Activated naive CD8-positive, alpha-beta T cell treated with anti-CD3 and anti-CD28 coated beads for 36 hours (primary cell): ENCODE measurements around the gene FXYD4. TPM values are rescaled to one million over a fixed set of nuclear protein-coding genes. Genes with fewer than 3 reads are reported as not detected.
"Not testable (repeated sequence)": the region's sequence is repeated elsewhere in the genome, so short reads cannot be mapped to it uniquely, and the experiment has no call there.

Experiments used
- DNase-seq: peaks from one replicate; pipeline ENCODE4 v3.0.0; 2021
- H3K27ac Mint-ChIP-seq: one replicate; pipeline ENCODE4 v1.8.0; 2022; ENCODE audit warnings: mild to moderate bottlenecking, moderate library complexity, mixed read lengths
- H3K27me3 Mint-ChIP-seq: one replicate; pipeline ENCODE4 v1.8.0; 2022; ENCODE audit warnings: mild to moderate bottlenecking, mixed read lengths
- H3K36me3 Mint-ChIP-seq: one replicate; pipeline ENCODE4 v1.8.0; 2021; ENCODE audit warnings: mild to moderate bottlenecking, mixed read lengths
- H3K4me1 Mint-ChIP-seq: one replicate; pipeline ENCODE4 v1.8.0; 2021; ENCODE audit warnings: mixed read lengths
- H3K4me3 Mint-ChIP-seq: one replicate; pipeline ENCODE4 v1.8.0; 2022; ENCODE audit warnings: mild to moderate bottlenecking, moderate library complexity, mixed read lengths
- H3K9me3 Mint-ChIP-seq: one replicate; pipeline ENCODE4 v1.8.0; 2022; ENCODE audit warnings: mixed read lengths
- total RNA-seq, 2 experiments: library from RNA; stranded (reverse); gene quantifications; one replicate each; pipeline ENCODE4 v1.2.3, GENCODE V29; 2021

The FXYD4 gene
- total RNA-seq, 2 experiments from 2014 or later, result not detected

DNA sequence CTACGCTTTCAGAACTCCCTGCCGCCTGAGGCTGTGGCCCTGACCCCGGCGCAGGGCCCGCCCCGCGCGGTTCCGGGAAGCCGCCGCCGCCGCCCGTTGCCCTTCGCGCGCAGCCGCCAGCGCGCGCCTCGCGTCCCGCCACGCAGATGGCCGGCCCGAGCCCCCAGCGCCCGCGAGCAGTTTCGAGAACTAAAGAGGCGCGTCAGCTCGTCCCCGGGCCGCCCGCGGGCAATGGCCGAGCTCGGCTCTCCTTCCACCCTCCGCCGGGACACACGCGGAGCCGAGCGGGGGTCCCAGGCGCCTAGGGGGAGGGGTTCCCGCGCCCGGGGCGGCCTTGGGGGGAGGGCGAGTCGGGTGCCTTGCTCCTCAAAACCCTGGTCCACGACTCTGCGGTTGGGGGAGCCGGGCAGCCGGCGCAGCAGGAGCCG lies 35.7 kb downstream of the FXYD4 start:
- DNase-seq, result peak; percentile 66
- H3K27ac Mint-ChIP-seq, result peak overlapping the region; percentile 99
- H3K27me3 Mint-ChIP-seq, result peaks cover 3% of the 10 kb centered on the region
- no peaks in the 10 kb centered on the region for H3K9me3 Mint-ChIP-seq
- peaks cover 39% of the 10 kb centered on the region for H3K4me1 Mint-ChIP-seq
- H3K36me3 Mint-ChIP-seq, result peaks cover 61% of the 10 kb centered on the region
- H3K4me3 Mint-ChIP-seq, result peak overlapping the region; percentile 94

DNA sequence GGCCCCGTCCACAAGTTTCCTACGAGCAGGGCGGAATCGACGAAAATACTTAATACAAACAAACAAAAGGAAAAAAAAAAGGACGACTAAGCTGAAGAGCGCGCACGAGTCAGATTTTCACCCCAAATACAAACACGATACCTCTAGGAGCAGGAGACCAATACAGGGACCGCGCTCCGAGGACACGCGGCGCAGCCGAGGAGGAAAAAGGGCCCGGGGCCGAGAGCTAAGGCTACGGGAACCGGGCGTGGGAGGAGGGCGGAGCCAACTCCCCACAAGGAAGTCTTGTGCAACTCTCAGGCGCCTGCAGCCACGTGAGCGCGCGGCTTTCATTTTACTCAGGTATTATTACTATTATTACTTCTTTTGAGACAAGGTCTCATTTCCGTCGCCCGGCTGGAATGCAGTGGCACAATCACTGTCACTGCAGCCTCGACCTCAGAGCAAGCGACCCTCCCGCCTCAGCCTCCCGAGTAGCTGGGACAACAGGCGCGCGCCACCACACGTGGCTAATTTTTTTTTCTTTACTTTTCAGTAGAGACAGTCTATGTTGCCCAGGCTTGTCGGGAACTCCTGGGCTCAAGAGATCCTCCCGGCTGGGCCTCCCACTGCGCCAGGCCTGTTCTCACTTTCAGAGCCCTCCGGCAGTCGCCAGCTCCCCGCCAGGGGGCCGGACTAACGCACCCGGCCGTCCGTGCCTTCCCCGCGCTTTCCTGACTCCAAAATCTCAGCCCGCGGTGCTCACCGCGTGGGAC lies 36.3 kb downstream of the FXYD4 start:
- Mint-ChIP-seq H3K36me3 (peaks cover 55% of the 10 kb centered on the region), H3K27me3 (peaks cover 3% of the 10 kb centered on the region), H3K9me3 (no peaks in the 10 kb centered on the region), H3K4me3 (peak overlapping the region; percentile 94), H3K27ac (peak overlapping the region; percentile 99), H3K4me1 (peaks cover 34% of the 10 kb centered on the region)
- peak; percentile 91 for DNase-seq

DNA sequence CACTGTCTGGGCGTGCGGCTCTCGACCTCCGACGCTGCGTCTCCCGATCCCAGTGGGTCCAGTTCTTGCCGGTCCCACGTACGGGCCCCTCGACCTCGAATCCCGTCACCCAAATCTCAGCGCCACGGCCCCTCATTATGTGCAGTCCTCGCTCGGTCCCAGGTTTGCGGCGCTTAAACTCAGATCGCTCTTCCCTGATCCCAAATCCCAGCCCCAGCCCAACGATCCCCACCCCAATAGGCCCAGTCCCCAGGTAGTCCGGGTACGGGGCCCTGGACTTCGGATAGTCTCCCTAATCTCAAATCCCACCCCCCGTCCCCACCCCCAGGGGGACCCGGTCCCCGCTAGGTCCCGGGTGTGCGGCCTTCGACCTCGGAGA lies 36.9 kb downstream of the FXYD4 start:
- Mint-ChIP-seq H3K36me3 (peaks cover 49% of the 10 kb centered on the region), H3K27me3 (peaks cover 3% of the 10 kb centered on the region), H3K4me1 (peaks cover 28% of the 10 kb centered on the region), H3K4me3 (peak overlapping the region; percentile 94), H3K9me3 (no peaks in the 10 kb centered on the region), H3K27ac (peak overlapping the region; percentile 99)
- DNase-seq, result no peak

DNA sequence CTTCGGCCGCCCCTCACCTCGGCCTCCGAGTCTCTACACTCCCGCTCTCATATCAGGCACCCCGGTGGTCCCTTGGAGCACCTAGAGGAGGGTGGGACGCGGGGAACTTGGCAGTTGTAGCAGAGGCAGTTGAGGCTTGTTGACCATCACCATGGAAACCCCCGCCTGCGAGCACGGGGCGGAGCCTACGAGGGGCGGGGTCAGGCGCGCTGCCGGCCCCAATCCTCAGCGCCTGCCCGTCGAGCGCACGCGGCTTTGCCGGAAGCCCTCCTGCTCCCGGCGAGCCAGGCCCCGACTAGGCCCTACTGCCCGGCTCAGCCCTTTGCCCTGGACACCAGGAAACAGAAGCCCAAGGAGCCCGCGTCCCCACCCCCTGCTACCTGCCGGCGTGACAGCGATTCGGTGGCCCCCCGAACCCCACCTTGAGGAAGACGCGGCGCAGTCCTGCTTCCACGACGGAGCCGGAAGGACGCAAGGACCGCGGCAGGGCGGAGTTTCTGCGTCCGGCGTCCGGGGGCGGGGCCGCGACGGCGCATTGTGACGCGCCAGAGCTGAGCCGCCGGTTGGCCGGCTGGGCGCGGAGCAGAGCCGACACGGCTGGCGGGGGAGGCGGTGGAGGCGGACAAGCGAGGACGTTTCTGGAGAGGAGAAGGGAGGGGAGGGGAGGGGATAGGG lies 37.4 kb downstream of the FXYD4 start, which contains the start of gene HNRNPF:
Gene HNRNPF, minus strand, starts transcription at position 477 of the 675 bp plus-strand sequence. CDS start 21,302 bp downstream, outside the sequence.
- DNase-seq, result peak; percentile 98
- Mint-ChIP-seq H3K27me3 (peaks cover 3% of the 10 kb centered on the region), H3K9me3 (no peaks in the 10 kb centered on the region), H3K36me3 (peaks cover 44% of the 10 kb centered on the region), H3K4me3 (peak within 1 kb of the TSS; percentile 94), H3K4me1 (peaks cover 23% of the 10 kb centered on the region), H3K27ac (peak within 1 kb of the TSS; percentile 99)

DNA sequence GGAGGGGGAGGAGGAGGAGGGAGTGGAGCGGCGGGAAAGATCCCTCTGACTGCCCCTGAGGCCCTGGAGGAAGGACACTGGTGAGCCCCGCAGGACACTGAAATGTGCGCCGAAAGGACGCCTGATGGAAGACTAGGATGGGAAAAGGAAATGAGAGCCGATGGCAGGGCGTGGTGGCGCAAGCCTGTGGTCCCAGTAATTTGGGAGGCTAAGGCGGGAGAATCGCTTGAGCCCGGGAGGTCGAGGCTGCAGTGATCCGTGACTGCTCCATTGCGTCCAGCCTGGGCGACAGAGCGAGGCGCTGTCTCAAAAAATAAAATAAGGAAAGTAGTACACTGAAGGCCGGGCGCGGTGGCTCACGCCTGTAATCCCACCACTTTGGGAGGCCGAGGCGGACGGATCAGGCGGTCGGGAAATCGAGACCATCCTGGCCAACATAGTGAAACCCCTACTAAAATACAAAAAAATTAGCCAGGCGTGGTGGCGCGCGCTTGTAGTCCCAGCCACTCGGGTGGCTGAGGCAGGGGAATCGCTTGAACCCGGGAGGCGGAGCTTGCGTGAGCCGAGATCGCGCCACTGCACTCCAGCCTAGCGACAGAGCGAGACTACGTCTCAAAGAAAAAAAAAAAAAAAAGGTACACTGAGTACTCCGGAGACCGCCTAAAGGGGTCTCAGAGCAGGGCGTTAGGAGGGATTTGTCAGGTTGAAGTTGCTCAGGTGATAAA lies 38.1 kb downstream of the FXYD4 start:
- peak overlapping the region; percentile 94 for H3K4me3 Mint-ChIP-seq
- H3K4me1 Mint-ChIP-seq, result peaks cover 17% of the 10 kb centered on the region
- H3K27ac Mint-ChIP-seq, result peak overlapping the region; percentile 99
- DNase-seq, result peak; percentile 73
- H3K27me3 Mint-ChIP-seq, result peaks cover 3% of the 10 kb centered on the region
- H3K9me3 Mint-ChIP-seq, result no peaks in the 10 kb centered on the region
- peaks cover 37% of the 10 kb centered on the region for H3K36me3 Mint-ChIP-seq

DNA sequence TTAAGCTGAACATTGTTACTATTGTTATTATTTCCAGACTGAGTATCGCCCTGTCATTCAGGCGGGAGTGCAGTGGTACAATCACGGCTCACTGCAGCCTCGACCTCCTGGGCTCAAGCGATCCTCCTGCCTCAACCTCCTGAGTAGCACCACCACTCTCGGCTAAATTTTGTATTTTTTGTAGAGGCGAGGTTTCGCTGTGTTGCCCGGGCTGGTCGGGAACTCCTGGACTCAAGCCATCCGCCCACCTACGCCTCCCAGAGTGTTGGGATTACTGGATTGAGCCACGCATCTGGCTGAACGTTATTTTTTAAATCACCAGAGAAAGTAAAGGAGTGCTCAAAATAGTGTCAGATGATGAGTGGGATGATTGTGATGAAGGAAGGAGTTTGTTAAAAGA lies 38.9 kb downstream of the FXYD4 start:
- H3K36me3 Mint-ChIP-seq, result peaks cover 30% of the 10 kb centered on the region
- H3K4me1 Mint-ChIP-seq, result peaks cover 13% of the 10 kb centered on the region
- peaks cover 3% of the 10 kb centered on the region for H3K27me3 Mint-ChIP-seq
- no peak for DNase-seq
- H3K9me3 Mint-ChIP-seq, result no peaks in the 10 kb centered on the region
- peak overlapping the region; percentile 99 for H3K27ac Mint-ChIP-seq
- peak overlapping the region; percentile 94 for H3K4me3 Mint-ChIP-seq

DNA sequence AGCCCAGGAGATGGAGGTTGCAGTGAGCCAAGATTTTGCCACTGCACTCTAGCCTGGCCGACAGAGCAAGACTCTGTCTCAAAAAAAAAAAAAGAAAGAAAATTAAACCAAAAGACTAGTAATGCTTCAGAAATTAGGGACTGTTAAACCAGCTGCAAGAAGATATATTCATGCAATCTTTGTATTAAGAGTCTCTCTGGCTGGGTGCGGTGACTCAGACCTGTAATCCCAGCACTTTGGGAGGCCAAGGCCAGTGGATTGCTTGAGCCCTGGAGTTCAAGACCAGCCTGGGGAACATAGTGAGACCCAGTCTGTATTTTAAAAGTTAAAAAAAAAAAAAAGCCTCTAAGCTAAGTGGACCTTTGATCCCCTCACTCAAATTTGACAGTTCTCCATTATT lies 40.1 kb downstream of the FXYD4 start:
- Mint-ChIP-seq H3K4me3 (no peak overlapping the region), H3K36me3 (peaks cover 18% of the 10 kb centered on the region), H3K27me3 (peaks cover 3% of the 10 kb centered on the region), H3K9me3 (no peaks in the 10 kb centered on the region), H3K27ac (no peak overlapping the region), H3K4me1 (peaks cover 13% of the 10 kb centered on the region)
- DNase-seq, result no peak

DNA sequence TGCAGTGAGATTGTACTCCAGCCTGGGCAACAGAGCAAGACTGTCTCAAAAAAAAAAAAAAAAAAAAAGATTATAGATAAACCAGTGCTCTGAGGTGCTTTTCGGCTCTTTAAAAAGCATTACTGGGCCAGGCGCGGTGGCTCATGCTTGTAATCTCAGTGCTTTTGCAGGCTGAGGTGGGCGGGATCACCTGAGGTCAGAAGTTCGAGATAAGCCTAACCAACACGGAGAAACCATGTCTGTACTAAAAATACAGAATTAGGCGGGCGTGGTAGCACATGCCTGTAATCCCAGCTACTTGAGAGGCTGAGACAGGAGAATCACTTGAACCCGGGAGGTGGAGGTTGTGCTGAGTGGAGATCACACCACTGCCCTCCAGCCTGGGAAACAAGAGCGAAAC lies 44.1 kb downstream of the FXYD4 start:
- Mint-ChIP-seq H3K27ac (no peak overlapping the region), H3K27me3 (no peaks in the 10 kb centered on the region), H3K9me3 (peaks cover 6% of the 10 kb centered on the region), H3K4me1 (peaks cover 23% of the 10 kb centered on the region), H3K4me3 (no peak overlapping the region), H3K36me3 (peaks cover 12% of the 10 kb centered on the region)
- no peak for DNase-seq

DNA sequence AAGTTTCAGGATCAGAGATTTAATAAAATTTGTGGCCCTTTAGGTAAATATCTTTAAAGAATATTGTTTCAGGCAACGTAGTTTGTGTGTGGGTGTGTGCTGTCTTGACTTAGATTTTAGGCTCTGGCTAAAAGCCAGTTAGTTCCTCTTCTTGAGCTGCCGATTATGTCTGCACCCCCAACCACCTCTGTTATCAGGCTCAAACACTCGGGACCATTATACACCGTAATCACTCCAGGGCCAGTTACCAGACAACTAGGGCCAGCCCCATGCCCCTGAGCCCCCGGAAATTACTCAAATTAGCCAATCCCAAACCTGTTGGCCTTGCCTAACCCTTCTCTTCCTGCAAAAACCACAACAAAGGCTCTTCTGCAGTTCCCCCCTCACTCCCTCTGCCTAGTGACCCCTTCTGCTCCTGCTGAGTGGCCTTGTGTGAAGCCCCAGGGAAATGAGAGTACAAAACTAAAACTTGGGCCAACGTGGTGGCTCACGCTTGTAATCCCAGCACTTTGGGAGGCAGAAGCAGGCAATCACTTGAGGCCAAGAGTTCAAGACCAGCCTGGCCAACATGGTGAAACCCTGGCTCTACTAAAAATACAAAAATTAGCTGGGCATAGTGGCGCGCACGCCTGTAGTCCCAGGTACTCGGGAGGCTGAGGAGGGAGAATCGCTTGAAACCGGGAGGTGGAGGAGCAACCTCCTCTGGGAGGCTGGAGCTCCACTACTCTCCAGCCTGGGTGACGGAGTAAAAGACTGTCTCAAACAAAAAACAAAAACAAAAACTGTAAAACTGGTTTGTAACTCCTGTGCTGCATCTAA lies 46.7 kb downstream of the FXYD4 start:
- H3K36me3 Mint-ChIP-seq, result peaks cover 12% of the 10 kb centered on the region
- peak overlapping the region; percentile 40 for H3K4me3 Mint-ChIP-seq
- no peaks in the 10 kb centered on the region for H3K27me3 Mint-ChIP-seq
- peaks cover 31% of the 10 kb centered on the region for H3K4me1 Mint-ChIP-seq
- peak overlapping the region; percentile 92 for H3K27ac Mint-ChIP-seq
- peak; percentile 66 for DNase-seq
- H3K9me3 Mint-ChIP-seq, result peaks cover 6% of the 10 kb centered on the region

DNA sequence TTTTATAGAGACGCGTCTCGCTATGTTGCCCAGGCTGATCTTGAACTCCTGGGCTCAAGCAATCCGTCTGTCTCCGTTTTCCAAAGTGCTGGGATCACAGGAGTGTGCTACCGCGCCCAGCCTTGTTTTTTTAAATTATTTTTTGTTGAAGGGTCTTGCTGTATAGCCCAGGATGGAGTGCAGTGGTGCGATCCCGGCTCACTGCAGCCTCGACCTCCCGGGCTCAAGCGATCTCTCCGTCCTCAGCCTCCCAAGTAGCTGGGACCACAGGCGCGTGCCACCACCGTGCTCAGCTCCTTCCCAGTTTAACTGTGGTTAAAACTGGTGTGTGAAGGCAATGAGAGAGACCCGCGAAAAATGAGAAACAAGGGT lies 48.5 kb downstream of the FXYD4 start:
- no peak for DNase-seq
- H3K27me3 Mint-ChIP-seq, result no peaks in the 10 kb centered on the region
- H3K9me3 Mint-ChIP-seq, result peaks cover 6% of the 10 kb centered on the region
- peak overlapping the region; percentile 95 for H3K27ac Mint-ChIP-seq
- H3K4me1 Mint-ChIP-seq, result peaks cover 31% of the 10 kb centered on the region
- peaks cover 12% of the 10 kb centered on the region for H3K36me3 Mint-ChIP-seq
- peak overlapping the region; percentile 63 for H3K4me3 Mint-ChIP-seq

DNA sequence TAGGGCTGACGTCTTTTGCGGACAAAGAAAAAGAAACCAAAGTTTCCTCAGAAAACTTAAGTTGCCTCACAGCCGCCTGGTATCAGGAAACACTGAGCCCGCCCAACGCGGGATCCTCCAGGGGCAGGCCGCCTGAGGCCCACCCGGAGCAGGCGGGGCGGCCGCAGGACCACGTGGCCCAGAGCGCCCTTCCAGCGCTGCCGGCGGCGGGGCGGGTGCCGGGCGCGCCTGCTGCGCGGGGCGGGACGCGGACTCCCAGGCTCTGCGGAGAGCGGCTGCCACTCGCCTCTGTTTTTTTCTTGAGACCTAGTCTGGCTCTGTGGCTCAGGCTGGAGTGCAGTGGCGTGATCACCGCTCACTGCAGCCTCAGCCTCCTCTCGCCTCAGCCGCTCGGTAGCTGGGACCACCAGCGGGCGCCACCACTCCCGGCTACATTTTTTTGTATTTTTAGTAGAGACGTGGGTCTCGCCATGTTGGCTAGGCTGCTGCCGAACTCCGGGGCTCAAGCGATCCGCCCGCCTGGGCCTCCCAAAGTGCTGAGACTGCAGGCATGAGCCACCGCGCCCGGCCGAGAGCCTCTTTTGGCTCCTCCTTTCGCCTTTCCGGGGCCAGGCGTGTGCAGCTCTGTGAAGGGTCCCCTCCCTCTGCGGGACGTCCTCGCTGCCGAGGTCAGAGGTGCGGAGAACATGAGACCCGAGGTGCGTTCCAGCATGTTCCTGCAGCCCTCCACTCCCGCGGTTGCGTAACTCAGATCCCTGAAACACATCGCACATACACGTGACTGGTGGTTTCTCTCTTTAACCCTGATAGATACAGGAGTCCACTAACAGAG lies 49.1 kb downstream of the FXYD4 start:
- Mint-ChIP-seq H3K27ac (peak overlapping the region; percentile 97), H3K4me1 (peaks cover 32% of the 10 kb centered on the region), H3K4me3 (peak overlapping the region; percentile 83), H3K27me3 (no peaks in the 10 kb centered on the region), H3K9me3 (peaks cover 6% of the 10 kb centered on the region), H3K36me3 (peaks cover 12% of the 10 kb centered on the region)
- DNase-seq, result peak; percentile 92

DNA sequence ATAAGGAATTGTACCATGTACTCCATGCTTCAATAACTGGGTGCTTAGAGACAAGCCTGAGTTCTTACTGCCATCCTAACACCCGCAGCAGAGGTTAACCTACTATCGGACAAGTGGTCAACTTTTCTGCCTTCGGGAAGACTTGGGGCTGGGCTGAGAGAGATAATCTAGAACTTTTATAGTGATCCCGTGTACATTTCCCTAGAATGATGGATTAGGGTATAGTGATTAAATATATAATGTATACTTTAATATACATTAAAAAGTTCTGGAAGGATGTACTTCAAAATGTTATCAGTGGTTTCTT lies 49.7 kb downstream of the FXYD4 start:
- no peak for DNase-seq
- Mint-ChIP-seq H3K4me3 (peak overlapping the region; percentile 83), H3K27me3 (no peaks in the 10 kb centered on the region), H3K36me3 (peaks cover 12% of the 10 kb centered on the region), H3K27ac (peak overlapping the region; percentile 97), H3K4me1 (peaks cover 37% of the 10 kb centered on the region), H3K9me3 (peaks cover 6% of the 10 kb centered on the region)

DNA sequence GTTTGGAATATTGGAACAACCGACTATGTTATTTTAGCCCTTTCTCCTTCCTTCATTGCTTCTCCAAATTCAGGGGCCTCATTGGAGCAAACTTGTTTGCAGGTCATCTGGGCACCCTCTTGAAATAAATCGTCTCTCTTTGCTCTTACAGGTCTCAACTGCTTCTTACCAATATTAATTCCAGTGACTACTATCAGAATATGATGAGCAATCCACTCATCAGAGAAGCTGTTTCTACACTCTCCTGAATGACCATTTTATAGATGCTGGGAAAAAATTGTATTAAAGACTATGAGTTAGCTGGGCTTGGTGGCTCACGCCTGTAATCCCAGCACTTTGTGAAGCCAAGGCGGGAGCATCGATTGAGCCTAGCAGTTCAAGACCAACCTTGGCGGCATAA lies 50.1 kb downstream of the FXYD4 start:
- H3K4me1 Mint-ChIP-seq, result peaks cover 38% of the 10 kb centered on the region
- DNase-seq, result no peak
- peaks cover 6% of the 10 kb centered on the region for H3K9me3 Mint-ChIP-seq
- peaks cover 12% of the 10 kb centered on the region for H3K36me3 Mint-ChIP-seq
- H3K4me3 Mint-ChIP-seq, result peak overlapping the region; percentile 49
- peak overlapping the region; percentile 78 for H3K27ac Mint-ChIP-seq
- H3K27me3 Mint-ChIP-seq, result no peaks in the 10 kb centered on the region

DNA sequence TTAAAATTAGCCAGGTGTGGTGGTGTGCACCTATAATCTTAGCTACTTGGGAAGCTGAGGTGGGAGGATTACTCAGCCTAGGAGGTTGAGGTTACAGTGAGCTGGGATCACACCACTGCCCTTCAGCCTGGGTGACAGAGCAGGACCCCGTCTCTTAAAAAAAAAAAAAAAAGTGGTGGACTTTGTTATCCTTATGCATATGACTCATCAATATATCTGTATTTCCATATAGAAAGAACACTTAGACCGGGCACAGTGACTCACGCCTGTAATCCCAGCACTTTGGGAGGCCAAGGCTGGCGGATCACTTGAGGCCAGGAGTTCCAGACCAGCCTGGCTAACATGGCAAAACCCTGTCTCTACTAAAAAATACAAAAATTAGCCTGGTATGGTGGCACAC lies 50.5 kb downstream of the FXYD4 start:
- Mint-ChIP-seq H3K4me3 (peak overlapping the region; percentile 49), H3K36me3 (peaks cover 12% of the 10 kb centered on the region), H3K4me1 (peaks cover 39% of the 10 kb centered on the region), H3K27ac (peak overlapping the region; percentile 78)
- not testable (repeated sequence) for H3K9me3 Mint-ChIP-seq, H3K27me3 Mint-ChIP-seq, DNase-seq
